CD4-positive, alpha-beta T cell treated with Interleukin-1 beta for 1 hour (primary cell): Measurements from ENCODE around the gene CALN1.

Experiments used
- DNase-seq, 2 donors: peaks; one replicate each; pipeline ENCODE4 v3.0.0-alpha.2; 2020 to 2022

Gene CALN1

DNA sequence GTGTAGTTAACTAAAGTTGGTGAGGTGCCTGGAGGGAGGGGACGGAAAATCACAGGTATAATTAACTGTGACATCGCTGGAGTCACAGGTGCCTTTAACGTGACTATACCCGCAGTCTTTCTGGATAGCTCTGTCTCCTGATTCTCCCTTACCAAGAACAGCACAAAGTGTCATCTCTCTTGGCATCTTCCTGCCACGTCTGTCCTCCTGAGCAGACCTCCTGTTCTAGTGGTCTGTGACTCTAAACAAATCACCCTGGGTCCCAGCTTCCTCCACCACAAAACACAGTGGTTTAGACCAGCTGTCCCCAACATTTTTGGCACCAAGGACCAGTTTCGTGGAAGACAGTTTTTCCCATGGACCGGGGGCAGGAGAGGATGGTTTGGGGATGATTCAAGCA, 90.5 kb downstream of the CALN1 start:
- no peak for DNase-seq

DNA sequence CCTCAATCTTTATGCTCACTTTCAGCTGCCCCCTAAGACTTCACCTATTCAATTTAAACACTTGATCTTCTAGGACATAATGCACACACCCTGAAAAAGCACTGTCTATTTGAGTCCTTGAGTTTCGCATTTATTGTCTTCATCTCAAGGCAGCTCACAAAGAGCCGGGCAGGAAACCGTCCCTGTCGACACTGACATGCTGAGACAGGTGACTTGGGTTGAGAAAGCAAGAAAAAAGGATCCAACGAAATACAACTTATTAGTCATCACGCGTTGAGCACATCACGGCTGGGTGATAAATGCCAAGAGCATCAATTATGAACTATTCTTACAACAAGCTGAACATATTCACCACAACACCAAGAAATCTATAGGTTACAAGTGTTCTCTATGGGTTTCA, 91.1 kb downstream of the CALN1 start:
- no peak for DNase-seq

DNA sequence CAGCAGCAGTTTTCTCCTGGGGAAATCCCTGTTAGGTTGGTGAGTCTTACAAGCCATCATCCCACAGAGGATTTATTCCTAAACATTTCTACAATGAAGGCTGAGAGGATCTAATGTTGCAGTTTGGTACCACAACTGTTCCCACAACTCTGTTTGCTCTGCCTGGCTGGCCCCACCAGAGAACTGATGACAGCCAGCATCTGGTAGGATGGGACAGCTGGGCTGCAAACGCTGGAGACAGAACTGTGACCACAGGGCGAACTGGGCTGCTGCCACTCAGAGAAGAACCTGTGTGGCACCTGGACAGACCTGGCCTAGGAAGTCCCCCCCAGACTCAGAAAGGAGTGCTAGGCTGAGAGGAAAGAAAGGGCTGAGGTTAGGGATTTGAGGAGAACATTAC, 94.8 kb downstream of the CALN1 start:
- no peak for DNase-seq

DNA sequence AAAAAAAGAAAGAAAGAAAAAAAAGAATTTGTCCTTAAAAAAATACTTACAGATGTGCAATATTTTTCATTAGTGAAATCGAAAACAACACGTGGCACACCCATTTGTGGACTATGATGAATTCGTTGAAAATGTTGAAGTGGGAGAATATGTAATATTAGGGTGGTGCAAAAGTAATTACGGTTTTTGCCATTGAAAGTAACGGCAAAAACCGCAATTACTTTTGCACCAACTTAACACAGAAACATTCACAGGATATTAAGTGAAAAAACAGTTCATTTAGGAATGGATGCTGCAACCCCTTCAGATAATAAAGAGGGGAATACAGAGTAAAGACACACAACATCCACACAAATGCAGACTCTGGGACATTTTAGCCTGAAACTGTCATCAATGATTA, 96.0 kb downstream of the CALN1 start:
- DNase-seq: no peak

DNA sequence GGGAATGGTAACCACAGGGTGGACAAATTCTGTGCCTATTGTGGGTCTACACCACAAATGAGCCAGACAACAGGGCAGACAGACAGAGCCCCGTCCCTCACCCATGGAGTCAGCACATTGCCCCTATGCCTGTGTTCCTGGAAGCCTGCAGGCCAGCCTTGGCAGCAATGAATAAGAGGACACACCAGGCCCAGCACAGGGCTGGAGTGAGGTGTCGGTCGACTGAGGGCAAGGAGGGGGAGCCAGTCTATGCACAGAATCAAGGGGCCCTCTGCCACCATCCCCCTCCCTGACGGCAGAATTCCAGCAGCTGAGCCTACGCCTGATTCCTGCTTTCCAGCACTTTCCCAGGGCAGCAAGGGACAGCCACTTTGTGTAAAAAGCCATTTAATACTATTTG, 98.2 kb downstream of the CALN1 start:
- DNase-seq: no peak

DNA sequence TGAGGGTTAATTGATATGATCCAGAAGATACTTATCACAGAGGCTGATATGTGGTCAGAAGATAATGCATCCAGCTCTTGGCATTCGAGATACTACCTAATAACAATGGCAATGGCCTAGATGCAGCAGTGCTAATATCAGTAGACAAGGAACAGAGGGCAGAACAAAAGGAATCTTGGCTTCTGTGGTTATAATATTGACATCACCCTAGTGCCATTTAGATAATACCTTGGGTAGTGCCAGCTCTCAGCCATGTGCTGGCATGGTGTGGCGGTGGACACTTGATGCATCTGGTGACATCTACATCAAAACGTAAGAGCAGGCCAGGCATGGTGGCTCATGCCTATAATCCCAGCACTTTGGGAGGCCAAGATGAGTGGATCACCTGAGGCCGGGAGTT, 101.8 kb downstream of the CALN1 start:
- DNase-seq: no peak

DNA sequence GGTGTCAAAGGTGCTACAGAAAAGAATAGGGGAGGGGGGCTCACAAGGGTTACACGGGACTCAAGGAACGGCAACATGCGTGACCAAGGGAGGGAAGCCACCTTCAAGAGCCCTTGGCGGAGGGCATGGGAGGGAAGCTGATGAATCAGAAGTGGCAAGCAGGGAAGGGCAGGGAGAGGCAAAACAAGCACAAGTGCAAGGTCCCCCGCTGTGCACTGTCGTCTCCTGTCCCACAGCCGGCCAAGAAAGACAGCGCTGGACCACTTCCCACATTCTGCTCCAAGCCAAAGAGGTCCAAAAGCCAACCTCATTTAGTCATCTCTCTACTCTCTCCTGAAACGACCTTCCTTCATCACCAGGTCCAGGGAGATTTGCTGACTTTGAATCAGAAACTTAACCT, 102.7 kb downstream of the CALN1 start:
- DNase-seq: no peak

DNA sequence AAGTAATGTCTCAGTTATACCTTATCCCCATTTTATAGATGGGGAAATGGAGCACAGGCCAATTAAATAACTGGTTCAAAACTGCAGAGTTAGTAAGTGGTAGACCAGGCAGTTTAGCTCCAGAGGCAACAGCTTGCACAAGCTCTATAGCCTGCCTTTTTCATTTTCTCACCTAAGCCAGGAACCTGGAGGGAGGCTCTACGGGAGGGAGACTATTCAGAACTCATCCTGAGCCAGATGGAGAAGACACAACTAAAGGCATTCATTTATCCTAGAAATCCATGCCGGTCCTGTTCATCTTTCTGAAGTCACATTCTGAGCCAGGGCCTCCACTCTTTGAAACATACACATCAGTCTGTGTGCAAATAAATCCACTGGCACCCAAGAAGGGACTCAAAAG, 103.2 kb downstream of the CALN1 start:
- DNase-seq: no peak

DNA sequence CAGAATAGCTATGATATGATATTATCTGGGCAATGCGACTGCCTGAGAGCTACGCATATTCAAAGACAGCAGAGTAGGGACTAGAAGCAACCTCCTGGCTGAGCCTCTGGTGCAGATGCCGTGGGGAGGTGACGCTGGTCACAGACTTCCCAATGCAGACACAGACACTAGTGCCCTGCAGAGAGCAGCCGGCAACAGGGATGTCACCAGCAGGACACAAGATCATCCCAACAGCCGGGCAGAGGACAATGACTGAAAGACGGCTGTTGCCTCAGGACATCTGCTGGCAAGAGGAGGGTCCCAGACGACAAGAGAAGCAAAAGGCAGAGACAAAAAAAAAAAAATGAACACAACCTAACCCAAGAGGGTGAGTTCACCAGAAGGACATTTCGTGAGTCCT, 104.6 kb downstream of the CALN1 start:
- no peak for DNase-seq

DNA sequence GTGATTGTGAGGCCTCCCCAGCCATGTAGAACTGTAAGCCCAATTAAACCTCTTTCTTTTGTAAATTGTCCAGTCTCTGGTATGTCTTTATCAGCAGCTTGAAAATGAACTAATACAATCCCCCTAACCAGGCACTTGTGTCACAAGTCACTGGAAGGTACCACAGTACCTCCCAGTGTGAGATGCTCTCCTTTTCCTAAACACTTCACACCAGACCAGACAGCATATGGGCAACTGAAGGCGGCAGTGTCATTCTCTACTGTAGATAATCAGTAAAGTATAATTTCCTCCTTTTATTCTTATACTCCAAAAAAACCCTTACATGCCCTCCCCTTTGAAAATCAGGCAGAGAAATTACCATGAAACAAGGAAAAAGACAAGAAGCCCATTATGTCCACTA, 113.2 kb downstream of the CALN1 start:
- no peak for DNase-seq

DNA sequence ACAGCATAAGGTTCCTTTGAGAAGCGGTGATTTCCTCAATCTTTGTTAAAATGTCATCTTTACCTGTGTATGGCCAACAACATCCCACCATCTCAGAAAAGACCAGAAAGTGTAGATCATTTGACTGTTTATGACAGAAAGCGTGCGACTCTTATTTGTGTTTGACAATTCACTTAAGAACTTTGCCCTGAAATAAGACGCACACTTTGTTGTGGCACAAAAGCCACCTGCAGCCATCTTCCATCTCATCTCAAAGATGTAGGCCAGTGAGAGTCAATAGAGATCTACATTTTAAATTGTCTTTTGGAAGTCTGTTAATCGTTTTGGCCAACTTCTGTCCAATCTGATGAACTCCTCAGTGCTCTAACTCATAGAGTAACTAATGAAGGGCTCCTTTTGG, 114.0 kb downstream of the CALN1 start:
- no peak for DNase-seq

DNA sequence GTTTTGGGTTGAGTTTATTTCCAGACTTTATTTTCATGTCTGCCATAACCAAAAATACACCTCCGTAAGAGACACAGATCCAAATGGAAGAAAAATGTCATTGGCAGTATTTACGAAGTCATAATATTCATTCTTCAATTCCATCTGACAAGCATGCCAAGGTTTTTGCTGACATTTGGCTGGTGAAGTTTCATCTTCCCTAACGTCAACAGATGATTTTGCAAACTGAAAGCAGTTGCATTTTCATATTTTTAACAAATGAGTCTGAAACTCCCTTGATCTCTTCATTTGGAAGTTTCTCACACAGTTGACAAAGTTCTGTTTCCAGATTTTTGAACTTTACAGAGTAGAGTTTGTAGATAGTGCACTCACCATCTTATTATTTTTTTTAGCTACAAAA, 114.5 kb downstream of the CALN1 start:
- DNase-seq: no peak

DNA sequence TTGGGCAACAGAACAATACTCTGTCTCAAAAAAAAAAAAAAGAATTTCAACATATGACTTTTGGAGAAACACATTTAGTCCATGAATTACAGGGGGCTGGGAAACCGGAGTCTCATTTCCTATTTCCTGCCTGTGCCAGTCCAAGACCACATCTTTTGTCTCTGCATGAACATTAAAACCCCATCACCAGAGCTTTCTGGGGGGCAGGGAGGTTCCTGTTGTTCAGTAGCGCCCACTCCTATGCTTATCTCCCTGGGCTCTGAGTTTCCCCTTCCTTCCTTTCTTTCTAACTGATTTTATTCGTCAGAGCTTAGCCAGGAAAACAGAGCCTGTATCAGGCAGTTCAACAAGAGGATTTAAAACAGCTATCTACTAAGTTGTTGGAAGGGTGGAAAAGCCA, 119.3 kb downstream of the CALN1 start:
- DNase-seq: no peak

DNA sequence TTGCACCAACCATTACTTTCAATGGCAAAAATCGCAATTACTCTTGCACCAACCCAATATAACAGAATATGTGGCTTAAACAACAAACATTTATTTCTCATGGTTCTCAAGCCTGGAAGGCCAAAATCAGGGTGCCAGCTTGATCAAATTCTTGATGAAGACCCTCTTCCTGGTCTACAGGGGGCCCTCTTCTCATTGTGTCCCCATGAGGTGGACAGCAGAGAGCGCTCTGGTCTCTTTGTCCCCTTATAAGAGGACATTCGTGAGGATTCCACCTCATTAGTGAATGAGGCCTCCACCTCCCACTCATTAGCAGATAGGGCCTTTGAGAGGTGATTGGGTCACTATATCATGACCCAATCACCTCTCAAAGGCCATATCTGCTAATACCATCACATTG, 120.0 kb downstream of the CALN1 start:
- DNase-seq: no peak

DNA sequence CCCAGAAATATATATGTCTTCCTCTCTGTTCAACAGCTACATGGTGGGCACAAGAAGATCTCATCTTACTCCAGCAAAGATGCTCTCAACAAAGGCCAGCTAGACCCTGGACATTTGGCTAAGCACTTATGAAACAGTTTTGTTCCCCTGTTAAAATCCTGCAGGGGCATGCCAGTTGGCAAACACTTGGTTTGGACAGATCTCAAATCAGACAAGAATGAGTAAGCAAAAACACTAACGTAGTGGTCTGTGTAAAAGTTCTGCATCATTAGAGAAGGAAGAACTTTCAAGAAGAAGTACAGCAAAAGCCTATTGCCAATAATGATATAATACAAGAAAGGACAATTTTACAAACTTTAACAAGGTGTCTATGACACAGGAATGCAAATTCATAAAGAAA, 125.6 kb downstream of the CALN1 start:
- no peak for DNase-seq

DNA sequence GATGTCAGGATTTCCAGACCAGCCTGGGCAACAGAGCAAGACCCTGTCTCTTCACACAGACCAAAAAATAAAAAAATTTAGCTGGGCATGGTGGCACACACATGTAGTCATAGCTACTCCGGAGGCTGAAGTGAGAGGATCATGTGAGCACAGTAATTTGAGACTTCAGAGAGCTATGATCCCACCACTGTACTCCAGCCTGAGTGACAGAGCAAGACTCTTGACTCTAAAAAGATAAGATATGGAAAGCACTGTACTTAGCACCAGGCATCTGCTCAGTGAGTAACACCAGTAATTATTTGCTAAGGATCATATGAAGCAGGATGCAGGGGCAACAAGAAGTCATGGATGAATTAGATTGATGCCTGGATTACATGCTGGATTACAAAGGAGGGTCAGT, 128.8 kb downstream of the CALN1 start:
- no peak for DNase-seq

DNA sequence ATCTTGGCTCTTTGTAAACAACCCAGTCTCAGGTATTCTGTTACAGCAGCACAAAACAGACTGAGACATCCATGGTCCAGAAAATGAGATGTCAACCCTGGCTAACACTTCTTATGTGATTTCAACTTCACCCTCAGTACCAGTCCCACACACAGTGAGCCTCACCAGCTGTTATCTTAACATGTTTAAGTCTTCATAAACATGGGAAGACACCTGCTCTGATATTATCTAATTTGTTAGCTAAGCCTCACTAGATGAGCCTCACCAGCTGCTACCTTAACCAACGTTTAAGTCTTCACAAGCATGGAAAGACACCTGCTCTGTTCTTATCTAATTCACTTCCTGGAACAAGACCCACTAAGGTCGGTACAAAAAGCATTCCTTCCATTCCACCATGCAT, 130.8 kb downstream of the CALN1 start:
- no peak for DNase-seq

DNA sequence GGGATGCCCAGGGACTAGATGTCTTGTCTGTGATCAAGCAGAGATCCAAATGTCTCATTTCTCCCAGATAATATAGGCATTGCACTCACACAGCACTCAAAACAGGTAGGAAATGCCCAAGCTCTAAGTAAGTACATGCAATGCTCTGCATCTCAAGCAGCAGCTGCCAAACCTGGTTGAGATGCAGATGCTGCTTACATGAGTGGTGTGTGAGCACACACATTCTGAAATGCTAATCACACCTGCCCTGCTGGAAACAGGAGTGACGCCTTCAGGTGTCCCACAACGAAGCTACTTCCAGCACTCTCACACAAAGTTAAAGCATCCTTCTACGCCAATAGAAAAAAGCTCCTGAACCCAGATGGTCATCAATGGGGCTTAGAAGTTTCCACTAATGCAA, 132.9 kb downstream of the CALN1 start:
- DNase-seq: no peak

DNA sequence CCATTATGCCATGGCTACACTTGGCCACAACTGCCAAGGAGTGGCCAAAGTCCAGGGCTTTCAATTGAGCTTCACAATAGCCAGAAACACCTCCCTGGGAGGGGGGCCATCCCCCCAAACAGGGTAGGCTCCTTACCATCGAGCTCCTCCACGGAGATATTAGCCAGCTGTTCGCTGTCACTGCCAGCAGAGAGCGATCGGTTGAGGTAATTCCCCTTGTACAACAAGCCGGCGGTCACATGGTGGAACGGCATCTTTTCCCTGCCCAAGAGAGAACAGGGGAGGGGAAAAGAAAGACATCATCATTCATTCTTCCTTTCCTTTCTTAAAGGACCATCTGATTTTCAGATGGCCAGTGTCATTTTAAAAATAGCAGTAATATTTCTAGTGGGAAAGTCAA, 133.6 kb downstream of the CALN1 start:
- no peak for DNase-seq

DNA sequence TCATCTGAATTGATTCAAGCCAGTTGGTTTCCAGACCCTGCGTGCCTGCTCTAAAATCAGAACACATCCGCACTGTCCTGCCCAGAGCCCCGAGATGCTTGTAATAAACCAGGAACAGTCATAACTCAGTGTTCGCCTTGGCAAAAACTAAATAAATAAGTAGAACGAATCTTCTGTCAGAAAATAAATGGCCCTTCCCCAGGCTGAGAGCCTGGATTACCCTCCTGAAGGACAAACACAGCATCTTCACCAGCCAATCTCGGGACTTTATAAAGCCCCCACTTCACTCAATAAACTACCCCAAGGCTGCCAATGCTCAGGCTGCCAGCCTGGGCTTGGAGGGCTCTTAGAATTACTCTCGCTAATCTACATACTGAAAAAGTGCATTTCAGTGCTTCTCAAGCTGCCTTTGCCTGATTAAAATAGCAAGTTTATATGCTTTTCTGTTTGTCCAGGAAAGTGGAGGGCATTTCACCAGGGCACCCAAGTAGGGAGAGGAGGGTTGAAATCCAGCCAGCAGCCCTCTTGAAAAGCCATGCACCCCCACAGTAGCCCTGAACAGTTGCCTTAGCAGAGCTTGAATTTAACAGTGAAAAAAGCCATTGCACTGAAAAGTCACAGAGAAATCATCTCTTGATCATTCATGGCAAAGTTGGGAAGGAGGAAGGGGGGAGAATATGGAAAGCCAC, 136.6 kb downstream of the CALN1 start:
- DNase-seq: no peak

DNA sequence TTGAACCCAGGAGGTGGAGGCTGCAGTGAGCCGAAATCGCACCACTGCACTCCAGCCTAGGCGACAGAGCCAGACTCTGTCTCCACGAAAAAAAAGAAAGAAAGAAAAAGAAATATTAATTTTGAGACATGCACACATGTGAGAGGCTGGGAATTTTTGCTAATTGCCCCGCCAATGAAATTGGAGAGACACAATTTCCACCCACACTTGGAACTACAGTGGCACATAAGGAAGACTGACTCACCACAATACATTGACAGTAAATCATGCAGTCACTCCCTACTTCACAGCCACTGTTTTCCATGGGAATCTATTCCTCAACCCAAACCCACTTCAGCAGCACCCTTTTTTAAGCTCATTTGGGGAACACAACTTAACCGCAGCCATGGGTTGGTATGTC, 139.7 kb downstream of the CALN1 start:
- DNase-seq: no peak

DNA sequence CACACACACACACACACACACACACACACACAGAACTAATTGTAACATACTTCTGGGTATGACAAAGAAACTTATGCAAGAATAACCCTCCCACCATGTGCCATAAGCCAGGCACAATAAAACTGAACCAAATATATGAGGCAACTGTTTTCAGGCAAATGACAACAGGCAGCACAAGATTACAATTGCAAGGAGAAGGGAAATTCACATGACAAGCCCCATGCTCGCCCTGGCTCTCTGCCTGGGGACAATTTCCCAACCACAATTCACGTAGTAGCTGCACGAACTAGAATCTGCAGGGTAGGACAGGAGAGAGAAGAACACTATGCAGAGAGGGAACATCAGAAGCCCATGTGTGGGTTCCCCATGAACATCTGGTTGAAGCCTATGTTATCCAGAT, 143.3 kb downstream of the CALN1 start:
- DNase-seq: no peak

DNA sequence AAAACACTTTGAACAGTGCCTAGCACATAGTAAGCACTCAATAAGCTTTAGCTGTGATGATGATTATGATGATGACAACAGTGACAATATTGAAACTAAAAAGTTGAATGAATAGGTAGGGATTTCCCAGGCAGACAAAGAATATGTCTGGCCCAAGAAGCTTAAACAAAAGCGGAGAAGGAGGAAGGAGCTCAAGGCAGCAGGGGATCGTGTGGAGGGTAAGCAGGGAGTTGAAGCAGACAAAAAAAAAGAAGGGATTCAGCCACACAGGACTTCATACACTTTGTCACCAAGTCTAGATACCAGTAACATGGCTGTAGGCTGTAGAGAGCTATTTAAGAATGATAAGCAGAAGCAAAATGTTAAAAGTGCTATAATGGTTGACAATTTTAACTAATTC, 144.0 kb downstream of the CALN1 start:
- no peak for DNase-seq

DNA sequence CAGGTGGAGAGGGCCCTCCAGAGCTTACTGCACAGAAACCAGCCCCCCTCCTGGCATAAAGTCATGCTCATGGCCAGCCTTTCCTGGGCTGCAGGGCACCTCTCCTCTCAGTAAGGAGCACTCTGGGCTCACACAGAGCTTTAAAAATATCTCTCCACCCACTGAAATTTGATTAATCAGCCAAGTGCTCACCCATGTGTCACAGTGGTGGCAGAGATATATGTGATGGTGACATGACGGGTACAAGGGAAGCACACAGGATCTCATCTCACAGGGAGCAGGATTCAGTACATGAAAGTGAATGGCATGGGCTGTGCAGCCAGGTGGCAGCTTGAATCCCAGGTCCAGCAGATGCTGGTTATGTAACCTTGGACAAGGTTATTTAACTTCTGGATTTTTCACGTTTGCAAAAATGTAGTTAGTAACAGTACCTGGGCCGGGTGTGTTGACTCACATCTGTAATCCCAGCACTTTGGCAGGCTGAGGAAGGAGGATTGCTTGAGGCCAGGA, 144.8 kb downstream of the CALN1 start:
- DNase-seq: no peak

DNA sequence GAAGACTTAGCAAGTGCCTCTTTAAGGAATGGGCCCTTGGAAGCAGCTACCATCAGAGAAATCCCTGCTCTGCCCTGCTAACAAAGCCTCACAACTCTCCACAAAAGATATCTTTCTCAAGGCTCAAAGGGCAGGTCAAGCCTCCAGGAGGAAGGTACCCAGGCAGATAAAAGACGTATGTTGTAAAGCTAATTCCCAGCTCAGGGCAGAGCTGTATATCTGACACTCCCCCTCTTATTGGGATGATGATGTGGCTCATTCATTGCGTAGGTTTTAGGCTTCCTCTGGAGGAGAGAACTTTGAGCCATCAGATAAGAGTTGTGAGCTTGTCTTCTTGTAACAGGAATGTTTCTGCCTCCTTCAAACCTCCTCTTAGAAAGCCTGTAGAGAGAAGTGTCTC, 145.4 kb downstream of the CALN1 start:
- DNase-seq: no peak
